ENCODE data around the gene WDR45B. TPM values are rescaled to one million over a fixed set of nuclear protein-coding genes. Genes with fewer than 3 reads are reported as not detected.

The WDR45B gene
- total RNA-seq, 1 donor from 2014 or later: 74.1 TPM

DNA sequence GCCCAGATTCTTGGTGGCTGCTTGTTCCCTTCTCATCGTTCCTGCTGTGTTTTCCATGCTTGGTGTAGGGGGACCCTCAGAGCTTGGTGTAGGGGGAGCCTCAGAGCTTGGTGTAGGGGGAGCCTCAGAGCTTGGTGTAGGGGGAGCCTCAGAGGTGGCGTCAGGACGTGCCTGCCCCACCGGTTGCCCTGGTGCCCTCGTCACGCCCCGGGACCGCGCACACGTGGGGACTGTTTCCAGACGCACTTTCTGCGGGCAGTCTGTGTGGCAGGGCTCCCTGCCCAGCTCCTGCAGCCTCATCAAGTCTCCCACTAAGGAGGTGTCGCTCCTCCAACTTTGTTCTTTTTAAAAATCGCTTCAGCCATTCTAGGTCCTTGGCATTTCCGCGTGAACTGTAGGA, 51.9 kb downstream of the WDR45B start:
- peak overlapping the region; percentile 37 for H3K4me3 Mint-ChIP-seq (ENCODE audit: unreplicated experiment)
- no peak for DNase-seq (ENCODE audit: low spot score)
- no peaks in the 10 kb centered on the region for H3K9me3 Mint-ChIP-seq (ENCODE audit: unreplicated experiment)
- H3K27ac Mint-ChIP-seq (ENCODE audit: unreplicated experiment): no peak overlapping the region
- TF ChIP-seq, protein P1, sequence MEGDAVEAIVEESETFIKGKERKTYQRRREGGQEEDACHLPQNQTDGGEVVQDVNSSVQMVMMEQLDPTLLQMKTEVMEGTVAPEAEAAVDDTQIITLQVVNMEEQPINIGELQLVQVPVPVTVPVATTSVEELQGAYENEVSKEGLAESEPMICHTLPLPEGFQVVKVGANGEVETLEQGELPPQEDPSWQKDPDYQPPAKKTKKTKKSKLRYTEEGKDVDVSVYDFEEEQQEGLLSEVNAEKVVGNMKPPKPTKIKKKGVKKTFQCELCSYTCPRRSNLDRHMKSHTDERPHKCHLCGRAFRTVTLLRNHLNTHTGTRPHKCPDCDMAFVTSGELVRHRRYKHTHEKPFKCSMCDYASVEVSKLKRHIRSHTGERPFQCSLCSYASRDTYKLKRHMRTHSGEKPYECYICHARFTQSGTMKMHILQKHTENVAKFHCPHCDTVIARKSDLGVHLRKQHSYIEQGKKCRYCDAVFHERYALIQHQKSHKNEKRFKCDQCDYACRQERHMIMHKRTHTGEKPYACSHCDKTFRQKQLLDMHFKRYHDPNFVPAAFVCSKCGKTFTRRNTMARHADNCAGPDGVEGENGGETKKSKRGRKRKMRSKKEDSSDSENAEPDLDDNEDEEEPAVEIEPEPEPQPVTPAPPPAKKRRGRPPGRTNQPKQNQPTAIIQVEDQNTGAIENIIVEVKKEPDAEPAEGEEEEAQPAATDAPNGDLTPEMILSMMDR (IDR thresholded peaks at IDR 0.05; ENCODE audit: unreplicated experiment): no peak
- peaks cover 11% of the 10 kb centered on the region for H3K27me3 Mint-ChIP-seq (ENCODE audit: unreplicated experiment)
- H3K36me3 Mint-ChIP-seq (ENCODE audit: low read depth, unreplicated experiment): peaks cover 29% of the 10 kb centered on the region
- peaks cover 22% of the 10 kb centered on the region for H3K4me1 Mint-ChIP-seq (ENCODE audit: unreplicated experiment)

- Mint-ChIP-seq H3K4me3 (ENCODE audit: unreplicated experiment) (peak overlapping the region; percentile 37), H3K9me3 (ENCODE audit: unreplicated experiment) (no peaks in the 10 kb centered on the region), H3K36me3 (ENCODE audit: low read depth, unreplicated experiment) (peaks cover 25% of the 10 kb centered on the region), H3K4me1 (ENCODE audit: unreplicated experiment) (peaks cover 22% of the 10 kb centered on the region), H3K27me3 (ENCODE audit: unreplicated experiment) (peaks cover 11% of the 10 kb centered on the region), H3K27ac (ENCODE audit: unreplicated experiment) (no peak overlapping the region)
- TF ChIP-seq, protein P1 (IDR thresholded peaks at IDR 0.05; ENCODE audit: unreplicated experiment): no peak
- no peak for DNase-seq (ENCODE audit: low spot score)
These were observed 52.4 kb downstream of the WDR45B start for GRCh38 chr17:82595893-82596292.

DNA sequence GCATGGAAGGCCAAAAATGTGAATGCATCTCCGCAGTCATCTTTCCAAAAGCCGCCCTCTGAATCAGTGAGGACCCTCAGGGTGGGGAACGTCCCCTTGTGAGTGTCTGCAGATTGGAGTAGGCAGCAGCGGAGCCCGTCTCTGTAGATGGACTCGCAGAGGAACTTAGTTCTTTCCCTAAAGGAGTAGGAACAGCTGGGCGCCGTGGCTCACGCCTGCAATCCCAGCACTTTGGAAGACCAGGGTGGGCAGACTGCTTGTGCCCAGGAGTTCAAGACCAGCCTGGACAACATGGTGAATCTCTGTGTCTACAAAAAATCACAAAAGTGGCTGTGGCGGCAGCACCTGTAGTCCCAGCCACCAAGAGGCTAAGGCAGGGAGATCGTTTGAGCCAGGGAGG, 53.7 kb downstream of the WDR45B start:
- Mint-ChIP-seq H3K9me3 (ENCODE audit: unreplicated experiment) (no peaks in the 10 kb centered on the region), H3K4me1 (ENCODE audit: unreplicated experiment) (peaks cover 22% of the 10 kb centered on the region), H3K27me3 (ENCODE audit: unreplicated experiment) (peaks cover 11% of the 10 kb centered on the region), H3K36me3 (ENCODE audit: low read depth, unreplicated experiment) (peaks cover 29% of the 10 kb centered on the region), H3K27ac (ENCODE audit: unreplicated experiment) (no peak overlapping the region), H3K4me3 (ENCODE audit: unreplicated experiment) (peak overlapping the region; percentile 25)
- DNase-seq (ENCODE audit: low spot score): no peak
- TF ChIP-seq, protein P1 (IDR thresholded peaks at IDR 0.05; ENCODE audit: unreplicated experiment): no peak

GRCh38 chr17:82593590-82594087, 54.6 kb downstream of the WDR45B start:
- peaks cover 8% of the 10 kb centered on the region for H3K27me3 Mint-ChIP-seq (ENCODE audit: unreplicated experiment)
- H3K4me1 Mint-ChIP-seq (ENCODE audit: unreplicated experiment): peaks cover 24% of the 10 kb centered on the region
- H3K36me3 Mint-ChIP-seq (ENCODE audit: low read depth, unreplicated experiment): peaks cover 24% of the 10 kb centered on the region
- H3K27ac Mint-ChIP-seq (ENCODE audit: unreplicated experiment): peak overlapping the region; percentile 48
- TF ChIP-seq, protein P1 (IDR thresholded peaks at IDR 0.05; ENCODE audit: unreplicated experiment): no peak
- peak overlapping the region; percentile 76 for H3K4me3 Mint-ChIP-seq (ENCODE audit: unreplicated experiment)
- no peak for DNase-seq (ENCODE audit: low spot score)
- no peaks in the 10 kb centered on the region for H3K9me3 Mint-ChIP-seq (ENCODE audit: unreplicated experiment)

DNA sequence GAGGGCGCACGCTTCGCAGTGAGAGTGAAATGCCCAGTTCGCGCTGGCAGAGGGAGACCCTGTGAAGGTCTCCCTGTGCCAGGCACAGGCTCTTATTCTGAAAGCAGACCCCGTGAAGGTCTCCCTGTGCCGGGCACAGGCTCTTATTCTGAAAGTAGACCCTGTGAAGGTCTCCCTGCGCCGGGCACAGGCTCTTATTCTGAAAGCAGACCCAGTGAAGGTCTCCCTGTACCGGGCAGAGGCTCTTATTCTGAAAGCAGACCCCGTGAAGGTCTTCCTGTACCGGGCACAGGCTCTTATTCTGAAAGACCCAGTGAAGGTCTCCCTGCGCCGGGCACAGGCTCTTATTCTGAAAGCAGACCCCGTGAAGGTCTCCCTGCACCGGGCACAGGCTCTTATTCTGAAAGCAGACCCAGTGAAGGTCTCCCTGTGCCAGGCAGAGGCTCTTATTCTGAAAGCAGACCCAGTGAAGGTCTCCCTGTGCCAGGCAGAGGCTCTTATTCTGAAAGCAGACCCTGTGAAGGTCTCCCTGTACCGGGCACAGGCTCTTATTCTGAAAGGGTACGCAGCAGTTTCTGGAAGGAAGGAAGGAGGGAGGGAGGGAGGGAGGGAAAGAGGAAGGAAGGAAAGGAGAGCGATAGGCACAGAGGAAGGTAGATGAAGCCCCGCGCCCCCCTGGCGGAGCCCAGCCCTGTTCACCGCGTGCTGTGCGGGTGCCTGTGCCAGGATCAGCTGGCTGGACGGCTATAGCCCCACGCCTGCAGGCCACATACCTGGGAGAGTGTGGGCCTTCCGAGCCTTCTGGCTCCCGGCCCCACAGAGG, 55.3 kb downstream of the WDR45B start:
- DNase-seq (ENCODE audit: low spot score): peak; percentile 36
- TF ChIP-seq, protein P1 (IDR thresholded peaks at IDR 0.05; ENCODE audit: unreplicated experiment): no peak
- Mint-ChIP-seq H3K4me1 (ENCODE audit: unreplicated experiment) (peaks cover 28% of the 10 kb centered on the region), H3K27ac (ENCODE audit: unreplicated experiment) (peak overlapping the region; percentile 84), H3K27me3 (ENCODE audit: unreplicated experiment) (peaks cover 7% of the 10 kb centered on the region), H3K36me3 (ENCODE audit: low read depth, unreplicated experiment) (peaks cover 25% of the 10 kb centered on the region), H3K4me3 (ENCODE audit: unreplicated experiment) (peak overlapping the region; percentile 2), H3K9me3 (ENCODE audit: unreplicated experiment) (no peaks in the 10 kb centered on the region)

Measured in endothelial cell (in vitro differentiated cells).